ENCODE measurements around the gene RPL18.
A peak's percentile ranks its signal among the peaks of the same experiment; 100 is the strongest.
"Not testable (repeated sequence)": the region's sequence is repeated elsewhere in the genome, so short reads cannot be mapped to it uniquely, and the experiment has no call there.

RPL18 gene

GRCh38 chr19:48611872-48612271 lies 7.1 kb downstream of the RPL18 start:
- DNase-seq: no peak

GRCh38 chr19:48609571-48610108 lies 9.3 kb downstream of the RPL18 start:
- no peak for DNase-seq

GRCh38 chr19:48608798-48609263 lies 10.1 kb downstream of the RPL18 start:
- peak in 1 of 2 experiments; percentile 28 for DNase-seq

GRCh38 chr19:48607359-48607755 lies 11.6 kb downstream of the RPL18 start:
- DNase-seq: no peak

- DNase-seq: no peak
These were observed 12.3 kb downstream of the RPL18 start, which contains the start of gene SPACA4 for GRCh38 chr19:48606463-48607358. Gene SPACA4, plus strand, starts transcription at chr19:48606742. Its CDS starts 237 bp downstream, at chr19:48606979.

- DNase-seq: no peak
These were observed 15.1 kb downstream of the RPL18 start for GRCh38 chr19:48603850-48604249.

- no peak for DNase-seq
These were observed 15.5 kb downstream of the RPL18 start for GRCh38 chr19:48603449-48603848.

GRCh38 chr19:48603001-48603400 lies 16.0 kb downstream of the RPL18 start:
- DNase-seq: no peak

- no peak for DNase-seq
These were observed 18.1 kb downstream of the RPL18 start for GRCh38 chr19:48600679-48601417.

GRCh38 chr19:48598996-48599700 lies 19.8 kb downstream of the RPL18 start:
- DNase-seq: no peak

- no peak for DNase-seq
These were observed 22.1 kb downstream of the RPL18 start for GRCh38 chr19:48596679-48597465.

- no peak for DNase-seq
These were observed 22.7 kb downstream of the RPL18 start for GRCh38 chr19:48596237-48596636.

- DNase-seq: no peak
These were observed 23.1 kb downstream of the RPL18 start for GRCh38 chr19:48595833-48596232.

- DNase-seq: no peak
These were observed 23.8 kb downstream of the RPL18 start for GRCh38 chr19:48595171-48595570.

- no peak for DNase-seq
These were observed 28.0 kb downstream of the RPL18 start for GRCh38 chr19:48591021-48591420.

GRCh38 chr19:48588670-48589401 lies 30.1 kb downstream of the RPL18 start:
- DNase-seq: peak; percentile 33 to 82

GRCh38 chr19:48587387-48587786 lies 31.6 kb downstream of the RPL18 start:
- no peak for DNase-seq

- no peak for DNase-seq
These were observed 36.8 kb downstream of the RPL18 start for GRCh38 chr19:48582168-48582567.

GRCh38 chr19:48578891-48579290 lies 40.1 kb downstream of the RPL18 start:
- no peak for DNase-seq

- not testable (repeated sequence) for DNase-seq
These were observed 41.1 kb downstream of the RPL18 start for GRCh38 chr19:48577908-48578307.

- DNase-seq: no peak
These were observed 42.9 kb downstream of the RPL18 start for GRCh38 chr19:48575931-48576622.
